ENCODE data around the gene RPL29. TPM values are rescaled to one million over a fixed set of nuclear protein-coding genes. Genes with fewer than 3 reads are reported as not detected.

Gene RPL29
- total RNA-seq, 4 donors from 2014 or later, result 1,191 to 2,826 (median 1,725) TPM

DNA sequence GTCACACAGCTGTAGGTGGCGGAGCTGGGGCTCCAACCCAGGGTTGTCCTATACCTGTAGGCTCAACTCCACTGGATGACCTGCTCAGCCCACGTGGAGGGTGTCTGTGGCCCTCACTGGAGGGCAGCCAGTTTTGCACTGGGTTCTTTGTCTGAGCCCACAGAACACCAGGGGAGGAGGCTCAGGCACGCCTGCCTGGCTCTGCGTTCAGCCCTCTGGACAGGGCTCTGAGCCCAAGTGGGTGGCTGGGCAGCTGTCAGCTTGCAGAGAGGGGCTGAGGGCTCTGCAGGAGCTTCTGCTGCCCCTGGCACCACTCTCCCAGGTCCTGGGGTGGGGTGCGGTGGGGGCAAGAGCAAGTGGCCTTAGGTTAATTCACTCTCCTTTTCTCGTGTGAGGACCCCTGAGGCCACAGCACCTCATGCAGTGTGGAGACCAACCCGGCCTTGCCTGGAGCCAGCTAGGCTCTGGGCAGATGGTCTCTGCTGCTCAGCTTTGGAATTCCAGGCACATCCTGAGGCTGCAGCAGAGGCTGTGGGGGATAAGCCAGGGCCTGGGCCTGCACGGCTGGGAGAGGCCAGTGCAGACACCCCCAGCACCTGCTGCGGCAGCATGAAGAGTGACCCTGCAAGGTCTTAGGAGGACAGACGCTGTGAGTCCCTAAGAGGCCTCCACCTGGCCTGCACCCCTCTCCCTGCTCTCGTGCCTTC lies 37.2 kb upstream of the RPL29 start:
- no peaks in the 10 kb centered on the region for H3K27me3 ChIP-seq
- 23 to 50% methylated on average over 3 to 6 of the region's 11 CpGs for WGBS, 2 donors
- DNase-seq, result no peak

DNA sequence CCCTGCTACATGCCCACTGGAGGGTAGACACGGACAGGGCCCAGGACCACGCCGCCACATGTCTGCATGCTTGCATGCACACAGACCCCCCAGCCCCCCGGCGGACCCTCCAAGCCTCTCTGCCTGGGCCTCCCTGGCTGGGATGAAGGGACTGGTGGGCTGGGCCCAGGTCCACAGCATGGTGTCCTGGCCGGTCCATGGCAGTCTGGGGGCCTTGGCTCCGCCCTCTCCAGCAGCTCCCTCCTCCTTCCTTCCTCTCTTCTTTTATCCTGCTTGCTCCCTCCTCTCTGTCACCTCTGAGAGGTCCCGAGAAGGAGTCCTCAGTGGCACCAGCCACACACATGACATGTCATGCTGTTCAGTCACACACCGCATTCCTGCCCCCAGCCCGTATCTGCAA lies 36.2 kb upstream of the RPL29 start:
- TF ChIP-seq POLR2A (IDR thresholded peaks at IDR 0.05), result no peak
- TF ChIP-seq, protein P1, sequence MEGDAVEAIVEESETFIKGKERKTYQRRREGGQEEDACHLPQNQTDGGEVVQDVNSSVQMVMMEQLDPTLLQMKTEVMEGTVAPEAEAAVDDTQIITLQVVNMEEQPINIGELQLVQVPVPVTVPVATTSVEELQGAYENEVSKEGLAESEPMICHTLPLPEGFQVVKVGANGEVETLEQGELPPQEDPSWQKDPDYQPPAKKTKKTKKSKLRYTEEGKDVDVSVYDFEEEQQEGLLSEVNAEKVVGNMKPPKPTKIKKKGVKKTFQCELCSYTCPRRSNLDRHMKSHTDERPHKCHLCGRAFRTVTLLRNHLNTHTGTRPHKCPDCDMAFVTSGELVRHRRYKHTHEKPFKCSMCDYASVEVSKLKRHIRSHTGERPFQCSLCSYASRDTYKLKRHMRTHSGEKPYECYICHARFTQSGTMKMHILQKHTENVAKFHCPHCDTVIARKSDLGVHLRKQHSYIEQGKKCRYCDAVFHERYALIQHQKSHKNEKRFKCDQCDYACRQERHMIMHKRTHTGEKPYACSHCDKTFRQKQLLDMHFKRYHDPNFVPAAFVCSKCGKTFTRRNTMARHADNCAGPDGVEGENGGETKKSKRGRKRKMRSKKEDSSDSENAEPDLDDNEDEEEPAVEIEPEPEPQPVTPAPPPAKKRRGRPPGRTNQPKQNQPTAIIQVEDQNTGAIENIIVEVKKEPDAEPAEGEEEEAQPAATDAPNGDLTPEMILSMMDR (IDR thresholded peaks at IDR 0.05), result no peak
- Histone ChIP-seq H3K36me3 (no peaks in the 10 kb centered on the region), H3K27ac (no peak overlapping the region), H3K27me3 (no peaks in the 10 kb centered on the region), H3K9me3 (no peaks in the 10 kb centered on the region), H3K4me3 (no peak overlapping the region), H3K4me1 (peaks cover 5 to 65% (median 37%) of the 10 kb centered on the region in 3 donors)
- no peak for DNase-seq
- intact Hi-C loops (cut with DNase I), result no loop called here
- WGBS, 2 donors, result 85 to 97% methylated on average over 7 of the region's 10 CpGs

More for the DNA sequence above, 37.2 kb upstream of the RPL29 start:
- TF ChIP-seq, protein P1 (IDR thresholded peaks at IDR 0.05), result no peak
- TF ChIP-seq POLR2A (IDR thresholded peaks at IDR 0.05), result no peak
- Histone ChIP-seq H3K27ac (no peak overlapping the region), H3K9me3 (no peaks in the 10 kb centered on the region), H3K36me3 (no peaks in the 10 kb centered on the region), H3K4me3 (no peak overlapping the region), H3K4me1 (peaks cover 6 to 74% (median 44%) of the 10 kb centered on the region in 3 donors)
- intact Hi-C loops (cut with DNase I), result no loop called here

DNA sequence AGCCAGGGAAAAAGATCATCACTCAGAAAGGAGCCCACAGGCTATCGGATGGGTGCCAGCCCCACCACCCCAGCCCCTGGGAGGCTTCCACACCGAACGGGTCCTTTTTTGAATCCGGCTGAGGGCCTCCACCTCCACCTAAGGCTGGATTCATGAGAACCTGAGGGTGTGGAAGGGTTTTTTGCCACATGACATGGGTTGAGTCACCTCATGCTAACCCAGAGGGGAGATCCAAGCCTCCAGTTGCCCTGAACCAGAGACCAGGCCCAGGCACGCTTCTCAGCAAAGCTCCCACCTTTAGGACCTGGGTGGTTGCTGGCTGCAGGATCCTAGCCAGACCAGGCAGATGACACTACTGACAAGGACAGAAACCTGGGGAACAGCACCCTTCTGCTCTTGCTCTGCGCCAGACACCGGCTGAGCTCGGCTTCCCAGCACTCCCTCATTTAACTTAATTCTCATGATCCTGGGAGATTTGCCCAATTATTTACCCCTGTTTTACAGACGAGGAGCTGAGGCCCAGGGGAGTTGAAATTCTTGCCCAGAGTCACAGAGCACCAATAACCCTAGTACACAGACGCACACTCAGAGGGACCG lies 35.1 kb upstream of the RPL29 start:
- no peak for DNase-seq
- H3K27me3 ChIP-seq, result no peaks in the 10 kb centered on the region
- 48 to 64% methylated on average over 5 to 10 of the region's 11 CpGs for WGBS, 2 donors
- intact Hi-C loops (cut with DNase I), result no loop called here
- H3K36me3 ChIP-seq, result no peaks in the 10 kb centered on the region
- no peak overlapping the region for H3K4me3 ChIP-seq
- H3K9me3 ChIP-seq, result no peaks in the 10 kb centered on the region
- peaks cover 5 to 63% (median 37%) of the 10 kb centered on the region in 3 donors for H3K4me1 ChIP-seq
- H3K27ac ChIP-seq, result peak overlapping the region; percentile 16 to 64 (median 51)
- TF ChIP-seq, protein P1 (IDR thresholded peaks at IDR 0.05), result no peak
- TF ChIP-seq POLR2A (IDR thresholded peaks at IDR 0.05), result no peak

DNA sequence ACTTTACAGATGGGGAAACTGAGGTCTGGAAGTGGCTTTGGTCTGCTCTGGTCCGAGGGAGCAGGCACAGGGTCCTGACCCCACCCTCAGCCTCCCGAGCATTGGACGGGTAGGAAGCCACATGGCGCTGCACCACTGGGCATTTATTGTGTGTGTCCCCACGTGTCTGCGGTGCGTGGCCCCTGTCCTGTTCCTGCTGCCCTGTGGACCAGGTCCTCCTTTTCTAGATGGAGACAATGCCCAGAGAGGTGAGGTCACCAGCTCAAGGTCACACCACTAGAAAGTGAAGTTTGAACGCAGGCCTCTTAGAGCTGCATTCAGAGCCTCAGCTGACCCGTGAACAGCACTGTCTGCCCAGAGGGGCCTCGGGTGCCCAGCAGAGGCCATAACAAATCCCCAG lies 33.8 kb upstream of the RPL29 start:
- H3K4me1 ChIP-seq, result peaks cover 5 to 63% (median 37%) of the 10 kb centered on the region in 3 donors
- intact Hi-C loops (cut with DNase I), result no loop called here
- H3K9me3 ChIP-seq, result no peaks in the 10 kb centered on the region
- no peak for DNase-seq
- H3K27me3 ChIP-seq, result no peaks in the 10 kb centered on the region
- TF ChIP-seq, protein P1 (IDR thresholded peaks at IDR 0.05), result no peak
- TF ChIP-seq POLR2A (IDR thresholded peaks at IDR 0.05), result no peak
- no peaks in the 10 kb centered on the region for H3K36me3 ChIP-seq
- H3K4me3 ChIP-seq, result no peak overlapping the region
- WGBS, 2 donors, result 73% methylated on average over 4 of the region's 10 CpGs; no CpG with 5 or more reads in 1 of the 2 donors
- H3K27ac ChIP-seq, result no peak overlapping the region

DNA sequence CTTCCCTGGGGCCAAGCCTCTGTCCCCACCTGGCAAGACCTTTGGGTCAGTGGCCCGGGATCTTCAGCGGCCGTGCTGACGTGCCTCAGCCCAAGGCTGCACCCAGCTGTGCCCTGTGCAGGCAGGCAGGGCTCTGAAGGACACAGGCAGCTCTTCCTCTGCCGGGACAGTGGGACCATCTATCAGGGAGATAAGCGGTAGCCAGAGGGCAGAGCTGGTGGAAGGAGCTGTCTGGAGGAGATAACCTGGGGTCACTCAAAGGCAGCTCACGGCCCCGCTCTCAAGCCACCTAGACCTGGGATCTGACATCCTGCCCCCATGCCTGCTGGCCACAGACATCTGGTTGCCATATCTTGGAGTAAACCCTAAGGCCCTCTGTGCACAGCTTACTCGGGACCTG lies 33.4 kb upstream of the RPL29 start:
- Histone ChIP-seq H3K9me3 (no peaks in the 10 kb centered on the region), H3K4me3 (no peak overlapping the region), H3K27me3 (no peaks in the 10 kb centered on the region), H3K36me3 (no peaks in the 10 kb centered on the region), H3K4me1 (peaks cover 5 to 63% (median 37%) of the 10 kb centered on the region in 3 donors), H3K27ac (no peak overlapping the region)
- TF ChIP-seq, protein P1 (IDR thresholded peaks at IDR 0.05), result no peak
- TF ChIP-seq POLR2A (IDR thresholded peaks at IDR 0.05), result no peak
- no peak for DNase-seq
- 93 to 100% methylated on average over 1 to 3 of the region's 9 CpGs for WGBS, 2 donors
- intact Hi-C loops (cut with DNase I), result no loop called here

Data from esophagus squamous epithelium (tissue), 5 donors.